Measurements from ENCODE around the gene PAX2.

PAX2 gene

DNA sequence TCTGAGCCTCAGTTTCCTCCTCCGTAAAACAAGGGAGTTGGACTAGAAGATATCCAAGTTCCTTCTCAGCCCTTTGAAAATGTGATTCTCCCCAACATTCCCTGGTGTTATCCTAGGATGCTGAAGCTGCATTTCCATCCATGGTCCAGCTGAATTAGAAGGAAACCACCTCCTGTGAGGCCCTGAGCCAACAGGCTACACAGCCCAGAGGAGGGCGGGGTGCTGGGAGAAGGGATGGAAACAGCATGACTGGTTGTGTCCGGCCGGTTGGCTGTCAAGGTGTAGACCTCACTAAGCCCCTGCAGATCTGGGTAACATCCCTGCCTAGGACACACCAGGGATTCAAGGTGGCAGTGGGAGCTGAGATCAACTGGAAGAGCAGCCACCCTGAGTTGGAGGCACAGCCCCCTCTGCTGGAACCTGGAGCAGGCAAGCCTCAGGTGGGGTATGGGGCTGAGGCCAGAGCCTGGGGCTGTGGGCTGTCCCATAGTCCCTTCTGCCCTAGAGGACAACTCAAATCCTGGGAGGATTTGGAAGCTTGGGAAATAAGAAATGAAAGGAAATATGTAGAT lies 72.0 kb downstream of the PAX2 start:
- no peak for DNase-seq (ENCODE audit: low spot score)

DNA sequence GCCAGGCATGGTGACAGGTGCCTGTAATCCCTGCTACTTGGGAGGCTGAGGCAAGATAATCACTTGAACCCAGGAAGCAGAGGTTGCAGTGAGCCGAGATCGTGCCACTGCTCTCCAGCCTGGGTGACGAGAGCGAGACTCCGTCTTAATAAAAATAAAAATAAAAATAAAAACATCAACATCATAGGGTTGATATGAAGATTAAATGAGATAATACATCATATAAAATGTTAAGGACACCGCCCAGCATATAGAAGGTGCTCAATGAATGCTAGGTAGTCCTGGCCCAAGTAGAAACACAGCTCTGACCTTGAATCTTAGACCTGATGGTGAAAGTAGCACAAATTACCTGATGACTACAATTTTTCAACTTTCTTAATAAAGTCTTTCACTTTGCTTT lies 74.0 kb downstream of the PAX2 start:
- no peak for DNase-seq (ENCODE audit: low spot score)

DNA sequence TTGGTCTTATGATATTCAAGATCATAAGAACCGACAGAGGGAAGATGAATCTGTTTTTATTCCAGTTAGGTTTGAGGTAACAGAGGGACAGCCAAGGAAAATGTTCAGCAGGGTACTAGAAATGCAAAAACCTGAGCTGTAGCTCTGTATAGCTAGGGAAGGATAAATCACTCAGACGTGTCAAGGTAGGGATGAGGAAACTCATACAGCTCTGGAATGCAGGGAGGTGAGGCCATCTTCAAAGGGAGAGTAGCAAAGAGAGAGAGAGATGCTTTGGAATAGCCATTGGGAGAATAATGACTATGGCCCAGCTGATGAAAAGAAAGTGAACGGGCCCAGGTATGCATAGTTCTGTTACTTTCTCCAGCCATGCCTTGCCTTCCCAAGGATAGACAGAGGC lies 77.8 kb downstream of the PAX2 start:
- DNase-seq (ENCODE audit: low spot score) = no peak

- no peak for DNase-seq (ENCODE audit: low spot score)
Observed at GRCh38 chr10:100824886-100825285, 79.5 kb downstream of the PAX2 start.

GRCh38 chr10:100825325-100825875 lies 80.0 kb downstream of the PAX2 start:
- no peak for DNase-seq (ENCODE audit: low spot score)

DNA sequence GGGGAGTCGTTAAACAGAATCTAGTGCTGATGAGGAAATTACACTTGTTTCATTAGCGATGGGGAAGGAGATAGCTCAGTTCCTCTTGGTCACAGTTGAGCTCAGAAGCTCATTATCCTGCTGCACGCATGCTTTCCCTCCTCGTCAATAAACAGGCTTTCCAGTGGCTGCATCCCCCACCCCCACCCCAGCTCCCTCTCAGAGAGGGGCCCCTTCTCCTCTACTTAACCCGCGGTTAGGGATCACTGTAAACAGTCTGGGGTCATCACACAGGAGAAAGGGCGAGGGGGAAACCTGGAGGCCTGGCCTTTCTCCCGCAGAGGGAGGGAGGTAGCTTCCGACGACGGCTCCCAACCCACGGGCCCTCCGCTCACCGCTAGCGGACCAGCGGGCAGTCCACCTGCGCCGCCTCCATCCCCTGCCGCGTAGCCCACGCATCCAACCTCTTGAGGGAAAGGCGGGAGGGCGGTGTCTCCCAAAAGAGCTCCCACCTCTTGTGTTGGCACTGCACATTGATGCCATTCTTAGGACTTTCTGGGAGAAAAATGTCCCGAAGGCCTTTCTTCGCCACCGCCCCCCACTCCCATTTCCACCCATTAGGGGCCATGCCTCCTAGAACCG lies 80.8 kb downstream of the PAX2 start:
- no peak for DNase-seq (ENCODE audit: low spot score)

- DNase-seq (ENCODE audit: low spot score) = no peak
Observed at GRCh38 chr10:100826661-100826982, 81.2 kb downstream of the PAX2 start.

GRCh38 chr10:100826983-100827818 lies 81.8 kb downstream of the PAX2 start:
- DNase-seq (ENCODE audit: low spot score) = peak; percentile 42

DNA sequence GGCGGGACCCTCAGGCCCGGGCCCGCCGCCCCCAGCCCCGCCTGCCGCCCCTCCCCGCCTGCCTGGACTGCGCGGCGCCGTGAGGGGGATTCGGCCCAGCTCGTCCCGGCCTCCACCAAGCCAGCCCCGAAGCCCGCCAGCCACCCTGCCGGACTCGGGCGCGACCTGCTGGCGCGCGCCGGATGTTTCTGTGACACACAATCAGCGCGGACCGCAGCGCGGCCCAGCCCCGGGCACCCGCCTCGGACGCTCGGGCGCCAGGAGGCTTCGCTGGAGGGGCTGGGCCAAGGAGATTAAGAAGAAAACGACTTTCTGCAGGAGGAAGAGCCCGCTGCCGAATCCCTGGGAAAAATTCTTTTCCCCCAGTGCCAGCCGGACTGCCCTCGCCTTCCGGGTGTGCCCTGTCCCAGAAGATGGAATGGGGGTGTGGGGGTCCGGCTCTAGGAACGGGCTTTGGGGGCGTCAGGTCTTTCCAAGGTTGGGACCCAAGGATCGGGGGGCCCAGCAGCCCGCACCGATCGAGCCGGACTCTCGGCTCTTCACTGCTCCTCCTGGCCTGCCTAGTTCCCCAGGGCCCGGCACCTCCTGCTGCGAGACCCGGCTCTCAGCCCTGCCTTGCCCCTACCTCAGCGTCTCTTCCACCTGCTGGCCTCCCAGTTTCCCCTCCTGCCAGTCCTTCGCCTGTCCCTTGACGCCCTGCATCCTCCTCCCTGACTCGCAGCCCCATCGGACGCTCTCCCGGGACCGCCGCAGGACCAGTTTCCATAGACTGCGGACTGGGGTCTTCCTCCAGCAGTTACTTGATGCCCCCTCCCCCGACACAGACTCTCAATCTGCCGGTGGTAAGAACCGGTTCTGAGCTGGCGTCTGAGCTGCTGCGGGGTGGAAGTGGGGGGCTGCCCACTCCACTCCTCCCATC lies 82.7 kb downstream of the PAX2 start:
- DNase-seq (ENCODE audit: low spot score) = peak; percentile 74

GRCh38 chr10:100828738-100829096 lies 83.3 kb downstream of the PAX2 start:
- DNase-seq (ENCODE audit: low spot score) = peak; percentile 37

DNA sequence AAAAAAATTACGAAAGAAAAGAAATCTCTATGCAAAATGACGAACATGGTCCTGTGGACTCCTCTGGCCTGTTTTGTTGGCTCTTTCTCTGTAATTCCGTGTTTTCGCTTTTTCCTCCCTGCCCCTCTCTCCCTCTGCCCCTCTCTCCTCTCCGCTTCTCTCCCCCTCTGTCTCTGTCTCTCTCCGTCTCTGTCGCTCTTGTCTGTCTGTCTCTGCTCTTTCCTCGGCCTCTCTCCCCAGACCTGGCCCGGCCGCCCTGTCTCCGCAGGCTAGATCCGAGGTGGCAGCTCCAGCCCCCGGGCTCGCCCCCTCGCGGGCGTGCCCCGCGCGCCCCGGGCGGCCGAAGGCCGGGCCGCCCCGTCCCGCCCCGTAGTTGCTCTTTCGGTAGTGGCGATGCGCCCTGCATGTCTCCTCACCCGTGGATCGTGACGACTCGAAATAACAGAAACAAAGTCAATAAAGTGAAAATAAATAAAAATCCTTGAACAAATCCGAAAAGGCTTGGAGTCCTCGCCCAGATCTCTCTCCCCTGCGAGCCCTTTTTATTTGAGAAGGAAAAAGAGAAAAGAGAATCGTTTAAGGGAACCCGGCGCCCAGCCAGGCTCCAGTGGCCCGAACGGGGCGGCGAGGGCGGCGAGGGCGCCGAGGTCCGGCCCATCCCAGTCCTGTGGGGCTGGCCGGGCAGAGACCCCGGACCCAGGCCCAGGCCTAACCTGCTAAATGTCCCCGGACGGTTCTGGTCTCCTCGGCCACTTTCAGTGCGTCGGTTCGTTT lies 83.9 kb downstream of the PAX2 start:
- peak; percentile 56 for DNase-seq (ENCODE audit: low spot score)

- DNase-seq (ENCODE audit: low spot score) = no peak
Observed at GRCh38 chr10:100829933-100830727, 84.7 kb downstream of the PAX2 start.

- DNase-seq (ENCODE audit: low spot score) = no peak
Observed at GRCh38 chr10:100830728-100831111, 85.3 kb downstream of the PAX2 start.

DNA sequence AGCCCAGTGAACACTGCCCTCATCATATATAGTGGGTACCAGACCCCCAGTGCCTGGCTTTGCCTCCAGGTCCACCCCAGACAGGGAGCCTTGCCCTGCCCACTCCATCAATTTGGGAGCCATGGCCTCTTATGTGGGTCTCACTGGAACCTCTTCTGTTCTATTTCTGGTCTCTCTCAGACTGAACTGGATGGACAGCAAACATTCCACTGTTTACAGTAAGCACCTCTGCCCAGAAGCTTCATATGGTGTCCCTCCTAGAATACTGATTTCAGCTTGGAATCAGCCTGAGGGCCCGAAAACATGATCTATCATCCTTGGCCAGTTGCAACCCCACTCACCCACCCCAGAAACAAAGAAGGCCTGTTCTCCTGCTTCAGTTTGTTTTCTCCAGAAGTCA lies 86.4 kb downstream of the PAX2 start:
- no peak for DNase-seq (ENCODE audit: low spot score)

- DNase-seq (ENCODE audit: low spot score) = no peak
Observed at GRCh38 chr10:100835810-100836209, 90.4 kb downstream of the PAX2 start.

- no peak for DNase-seq (ENCODE audit: low spot score)
Observed at GRCh38 chr10:100836891-100837290, 91.5 kb downstream of the PAX2 start.

DNA sequence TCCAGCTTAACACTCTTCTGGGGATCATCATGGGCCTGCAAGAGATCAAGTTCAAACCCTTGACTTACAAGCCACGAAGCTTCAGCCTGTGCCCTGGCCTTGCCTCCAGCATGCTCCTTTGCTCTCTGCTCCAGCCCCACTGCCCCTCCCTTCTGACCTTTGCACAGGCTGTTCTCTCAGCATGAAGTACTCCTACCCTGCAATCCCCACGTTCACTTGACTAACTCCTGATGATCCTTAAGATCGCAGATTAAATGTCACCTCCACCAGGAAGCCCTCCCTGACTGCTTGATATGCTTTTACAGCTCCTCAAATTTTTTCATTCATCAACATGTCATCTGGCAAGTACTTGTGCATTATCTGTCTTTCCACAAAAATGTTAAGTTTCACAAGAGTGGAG lies 91.9 kb downstream of the PAX2 start:
- no peak for DNase-seq (ENCODE audit: low spot score)

DNA sequence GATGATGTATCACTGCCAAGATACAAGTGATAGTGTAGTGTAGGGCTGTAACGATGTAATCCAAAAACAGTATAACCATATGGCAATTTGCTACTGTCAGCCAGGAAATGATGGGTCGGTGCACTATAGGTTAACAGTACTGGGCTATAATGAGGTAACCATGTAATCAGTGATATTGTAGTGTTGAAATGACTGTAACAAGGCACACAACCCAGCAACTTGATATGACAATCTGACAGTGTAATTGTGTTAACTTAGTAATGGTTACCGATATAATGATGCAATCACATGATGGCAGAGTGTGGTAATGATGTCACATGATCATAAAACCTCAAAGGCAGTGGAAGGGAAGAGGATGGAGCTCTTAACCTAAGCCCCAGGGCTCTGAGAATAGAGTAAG lies 93.6 kb downstream of the PAX2 start:
- no peak for DNase-seq (ENCODE audit: low spot score)

DNA sequence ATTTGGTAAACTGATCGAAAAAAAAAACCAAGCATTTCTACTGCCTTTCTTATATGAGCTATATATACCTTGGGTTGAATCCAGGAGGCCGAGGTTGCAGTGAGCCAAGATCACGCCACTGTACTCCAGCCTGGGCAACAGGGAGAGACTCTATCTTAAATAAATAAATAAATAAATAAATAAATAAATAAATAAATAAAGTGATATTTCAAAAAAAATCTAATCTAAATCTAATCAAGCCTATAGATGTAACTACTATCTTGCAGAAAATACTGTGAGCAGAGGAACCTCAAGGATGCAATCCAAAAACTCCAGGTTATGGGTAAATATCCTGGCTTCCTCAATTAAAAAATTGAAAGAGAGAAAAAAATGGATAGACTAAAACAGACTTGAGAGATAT lies 96.1 kb downstream of the PAX2 start:
- no peak for DNase-seq (ENCODE audit: low spot score)

DNA sequence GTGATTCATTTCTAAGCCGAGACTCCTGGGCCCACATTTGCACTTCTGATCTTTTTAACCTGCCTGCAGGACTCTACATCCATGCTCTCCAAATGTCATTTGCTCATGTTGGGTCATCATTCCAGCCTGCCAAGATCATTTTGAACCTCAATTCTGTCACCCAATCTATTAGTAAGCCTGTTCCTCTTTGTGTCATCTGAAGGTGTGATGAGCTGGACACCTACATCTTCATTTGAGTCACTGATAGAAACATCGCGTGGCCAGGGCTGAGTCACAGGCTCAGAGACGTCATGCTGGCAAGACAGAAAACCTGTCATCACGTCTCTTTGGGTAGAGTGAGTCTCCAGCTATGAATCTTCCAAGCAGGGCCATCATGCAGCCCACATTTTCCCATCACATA lies 102.1 kb downstream of the PAX2 start:
- DNase-seq (ENCODE audit: low spot score) = no peak

GRCh38 chr10:100848770-100849169 lies 103.4 kb downstream of the PAX2 start:
- DNase-seq (ENCODE audit: low spot score) = no peak
